ENCODE data around the gene CCDC47.

DNA sequence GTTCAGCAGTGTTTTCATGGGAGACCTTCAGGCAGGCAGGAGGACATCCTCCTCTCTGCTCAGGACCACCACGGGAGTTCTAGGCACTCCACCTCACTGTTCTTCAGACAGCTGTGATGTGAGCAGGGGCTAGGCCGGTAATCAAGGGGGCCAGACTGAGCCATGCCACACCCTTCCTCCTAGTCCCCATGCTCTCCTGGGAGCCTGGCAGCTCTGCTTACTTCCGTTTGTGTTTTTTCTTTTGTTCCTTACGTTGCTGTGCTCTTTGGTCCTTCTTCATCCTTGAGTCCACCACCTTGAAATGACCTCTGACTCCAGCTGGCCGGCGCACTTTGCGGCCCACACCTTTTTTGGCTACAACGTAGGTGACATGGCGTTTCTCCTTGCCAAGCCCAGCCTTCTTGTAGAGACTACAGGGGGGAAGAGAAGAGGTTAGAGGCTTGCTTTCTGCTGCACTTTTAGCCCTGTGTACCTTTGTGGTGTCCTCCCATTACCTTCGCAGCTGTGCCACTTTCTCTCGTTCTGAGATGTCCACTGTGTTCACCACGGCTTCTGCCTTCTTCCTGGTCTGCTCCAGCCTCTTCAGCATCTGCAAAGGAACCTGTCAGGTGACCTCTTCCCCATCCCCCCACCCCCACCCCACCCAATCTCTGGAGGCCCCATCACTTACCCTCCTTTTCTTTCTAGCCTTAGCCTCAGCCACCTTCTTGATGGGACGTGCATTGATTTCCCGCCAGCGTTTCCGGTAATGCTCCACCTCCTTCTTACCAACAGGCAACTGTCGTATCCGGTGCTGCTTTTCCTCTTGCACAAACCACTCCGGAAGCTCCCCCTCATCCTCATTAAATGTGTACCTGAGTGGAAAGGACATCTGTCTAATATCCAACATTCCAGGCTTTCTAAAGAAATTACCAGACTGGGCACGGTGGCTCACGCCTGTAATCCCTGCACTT, 46.5 kb upstream of the CCDC47 start:
- TF ChIP-seq CTCF (IDR thresholded peaks at IDR 0.05; ENCODE audit: low read depth, low read length): no peak
- TF ChIP-seq EZH2phosphoT487 (IDR thresholded peaks at IDR 0.05; ENCODE audit: low read depth): no peak
